HepG2 (cell line): ENCODE data around the gene BRD3. TPM values are rescaled to one million over a fixed set of nuclear protein-coding genes. Genes with fewer than 3 reads are reported as not detected.

Experiments
- ATRX ChIP-seq: sonication (generic); formaldehyde crosslinking; IDR thresholded peaks from 2 replicates; pipeline ENCODE4 v1.4.0; 2020; ENCODE audit warnings: missing genetic modification reagents, borderline replicate concordance
- ELF4 ChIP-seq: sonication (generic); formaldehyde crosslinking; IDR thresholded peaks from 2 replicates; pipeline ENCODE4 v1.5.0; 2020; ENCODE audit warnings: missing genetic modification reagents, mild to moderate bottlenecking, moderate library complexity, borderline replicate concordance
- GFI1 ChIP-seq: sonication (generic); formaldehyde crosslinking; IDR thresholded peaks from 2 replicates; pipeline ENCODE4 v1.5.0; 2020; ENCODE audit warnings: missing genetic modification reagents, mild to moderate bottlenecking, borderline replicate concordance
- HNRNPH1 ChIP-seq: fragments of 200-400 bp; formaldehyde crosslinking; optimal IDR thresholded peaks from 2 replicates; pipeline ENCODE3; 2017; ENCODE audit warnings: mild to moderate bottlenecking, low read depth, low read length
- HOXA5 ChIP-seq: sonication (generic); formaldehyde crosslinking; IDR thresholded peaks from 2 replicates; pipeline ENCODE4 v1.4.0; 2020; ENCODE audit warnings: missing genetic modification reagents
- KDM2A ChIP-seq: sonication (generic); formaldehyde crosslinking; IDR thresholded peaks from 2 replicates; pipeline ENCODE4 v1.4.0; 2020; ENCODE audit warnings: low read depth, missing genetic modification reagents, borderline replicate concordance
- MAZ ChIP-seq, 2 experiments: sonication (generic) in 1 of 2; formaldehyde crosslinking in 1 of 2; IDR thresholded peaks; 2 replicates each; pipeline versions ENCODE4 v1.5.0 to v1.6.1; 2012 to 2020; ENCODE audit warnings: low read depth in 2 of 2, mild to moderate bottlenecking in 2 of 2, borderline replicate concordance in 1 of 2, improper control_type of control experiment in 1 of 2, low read length in 1 of 2, missing genetic modification reagents in 1 of 2, moderate library complexity in 1 of 2
- MIER2 ChIP-seq: IDR thresholded peaks from 2 replicates; pipeline ENCODE4 v1.6.1; 2016; ENCODE audit warnings: missing biosample characterization, missing genetic modification reagents
- NFRKB ChIP-seq: fragments of 450-650 bp; IDR thresholded peaks from 2 replicates; pipeline ENCODE4 v1.6.1; 2017
- PLRG1 ChIP-seq: fragments of 450-650 bp; conservative IDR thresholded peaks from 2 replicates; pipeline ENCODE4 v1.6.1; 2016
- RBFOX2 ChIP-seq: fragments of 200-400 bp; formaldehyde crosslinking; IDR thresholded peaks from 2 replicates; pipeline ENCODE4 v1.6.1; 2017; ENCODE audit warnings: low read depth, mild to moderate bottlenecking, low read length
- SNAI1 ChIP-seq: sonication (generic); formaldehyde crosslinking; IDR thresholded peaks from 2 replicates; pipeline ENCODE4 v1.5.0; 2020; ENCODE audit warnings: mild to moderate bottlenecking, missing genetic modification reagents, borderline replicate concordance
- SRF ChIP-seq: IDR thresholded peaks from 2 replicates; pipeline ENCODE4 v1.6.1; 2011; ENCODE audit warnings: mild to moderate bottlenecking, low read depth, low read length, moderate library complexity
- SSRP1 ChIP-seq: IDR thresholded peaks from 2 replicates; pipeline ENCODE4 v1.6.1; 2016; ENCODE audit warnings: control low read depth
- SYNCRIP ChIP-seq: fragments of 200-400 bp; formaldehyde crosslinking; IDR thresholded peaks from 2 replicates; pipeline ENCODE4 v1.6.1; 2018; ENCODE audit warnings: mild to moderate bottlenecking, low read depth, low read length; ENCODE audit not compliant: insufficient read depth
- ZFP37 ChIP-seq: sonication (generic); formaldehyde crosslinking; IDR thresholded peaks from 2 replicates; pipeline ENCODE4 v1.4.0; 2020; ENCODE audit warnings: missing genetic modification reagents, borderline replicate concordance
- ZKSCAN5 ChIP-seq: sonication (generic); formaldehyde crosslinking; IDR thresholded peaks from 2 replicates; pipeline ENCODE4 v1.5.1; 2020; ENCODE audit warnings: mild to moderate bottlenecking, missing genetic modification reagents
- ZNF317 ChIP-seq: sonication (generic); formaldehyde crosslinking; IDR thresholded peaks from 2 replicates; pipeline ENCODE4 v1.5.0; 2020; ENCODE audit warnings: mild to moderate bottlenecking, missing genetic modification reagents
- ZNF331 ChIP-seq: sonication (generic); formaldehyde crosslinking; IDR thresholded peaks from 2 replicates; pipeline ENCODE4 v1.4.0; 2020; ENCODE audit warnings: missing genetic modification reagents
- ZNF496 ChIP-seq: sonication (generic); formaldehyde crosslinking; IDR thresholded peaks from 2 replicates; pipeline ENCODE4 v1.8.1; 2023; ENCODE audit warnings: mild to moderate bottlenecking, moderate library complexity, missing genetic modification reagents; ENCODE audit not compliant: insufficient replicate concordance
- ZNF616 ChIP-seq: sonication (generic); formaldehyde crosslinking; IDR thresholded peaks from 2 replicates; pipeline ENCODE4 v1.5.0; 2020; ENCODE audit warnings: low read depth, mild to moderate bottlenecking, missing genetic modification reagents
- ZSCAN29 ChIP-seq: sonication (generic); formaldehyde crosslinking; conservative IDR thresholded peaks from 2 replicates; pipeline ENCODE4 v1.4.0; 2020; ENCODE audit warnings: mild to moderate bottlenecking, missing genetic modification reagents
- polyA plus RNA-seq, 8 experiments: library from polyadenylated mRNA; depleted of rRNA in 3 of 8; stranded (reverse) in 7 of 8; unstranded in 1 of 8; fragments of >200 nt; fragmentation: Illumina TruSeq in 4 of 8; extraction: Trizol in 4 of 8; gene quantifications; 2 replicates each; pipeline versions ENCODE4 v1.2.1 to v1.2.3, GENCODE V29; 2011 to 2016; ENCODE audit warnings: low read depth in 4 of 8, missing spikeins in 1 of 8, mixed read lengths in 1 of 8; ENCODE audit not compliant: insufficient read depth in 1 of 8
- total RNA-seq, 5 experiments: library from RNA; depleted of rRNA; stranded (reverse); fragments of >200 nt; fragmentation: Illumina TruSeq; extraction: Trizol; gene quantifications; 2 replicates each; pipeline ENCODE4 v1.2.3, GENCODE V29; 2016; ENCODE audit warnings: low read depth in 1 of 5
- TF ChIP-seq, protein P1 (sequence below): sonication (generic); formaldehyde crosslinking; IDR thresholded peaks from 2 replicates; pipeline ENCODE4 v1.9.0; 2022; ENCODE audit warnings: low read depth, missing genetic modification reagents
- TF ChIP-seq, protein P2 (sequence below): sonication (generic); formaldehyde crosslinking; IDR thresholded peaks from 2 replicates; pipeline ENCODE4 v1.9.0; 2021; ENCODE audit warnings: missing genetic modification reagents, borderline replicate concordance
- TF ChIP-seq, protein P3 (sequence below): sonication (generic); formaldehyde crosslinking; conservative IDR thresholded peaks from 2 replicates; pipeline ENCODE4 v1.4.0; 2020; ENCODE audit warnings: mild to moderate bottlenecking, missing genetic modification reagents, moderate library complexity

Gene BRD3
- total and polyA plus RNA-seq, 2 of the 13 experiments (the other 11 are each of a cell fraction or from before 2014, with no cell fraction given) = 5.9 to 12.9 TPM

- TF ChIP-seq HOXA5 (CRISPR knock-in tag) (no peak; the same call in 1 of the 2 replicates), NFRKB (no peak), PLRG1 (no peak), ZNF331 (no peak), SNAI1 (CRISPR knock-in tag) (no peak), ZFP37 (CRISPR knock-in tag) (no peak), ZKSCAN5 (CRISPR knock-in tag) (no peak), ELF4 (CRISPR knock-in tag) (no peak), ZNF317 (CRISPR knock-in tag) (no peak), KDM2A (CRISPR knock-in tag) (no peak), GFI1 (CRISPR knock-in tag) (no peak), ZNF616 (CRISPR knock-in tag) (no peak; the same call in 1 of the 2 replicates), RBFOX2 (peak; percentile 82), MIER2 (no peak), SYNCRIP (no peak), ZSCAN29 (no peak), ATRX (no peak), SRF (no peak), SSRP1 (CRISPR knock-in tag) (no peak), HNRNPH1 (no peak), MAZ (IDR thresholded peaks at IDR 0.05; ENCODE audit: borderline replicate concordance, low read depth, low read length) (no peak), MAZ (CRISPR knock-in tag; IDR thresholded peaks at IDR 0.05; ENCODE audit: low read depth) (no peak), ZNF496 (no peak)
- TF ChIP-seq, protein P1, sequence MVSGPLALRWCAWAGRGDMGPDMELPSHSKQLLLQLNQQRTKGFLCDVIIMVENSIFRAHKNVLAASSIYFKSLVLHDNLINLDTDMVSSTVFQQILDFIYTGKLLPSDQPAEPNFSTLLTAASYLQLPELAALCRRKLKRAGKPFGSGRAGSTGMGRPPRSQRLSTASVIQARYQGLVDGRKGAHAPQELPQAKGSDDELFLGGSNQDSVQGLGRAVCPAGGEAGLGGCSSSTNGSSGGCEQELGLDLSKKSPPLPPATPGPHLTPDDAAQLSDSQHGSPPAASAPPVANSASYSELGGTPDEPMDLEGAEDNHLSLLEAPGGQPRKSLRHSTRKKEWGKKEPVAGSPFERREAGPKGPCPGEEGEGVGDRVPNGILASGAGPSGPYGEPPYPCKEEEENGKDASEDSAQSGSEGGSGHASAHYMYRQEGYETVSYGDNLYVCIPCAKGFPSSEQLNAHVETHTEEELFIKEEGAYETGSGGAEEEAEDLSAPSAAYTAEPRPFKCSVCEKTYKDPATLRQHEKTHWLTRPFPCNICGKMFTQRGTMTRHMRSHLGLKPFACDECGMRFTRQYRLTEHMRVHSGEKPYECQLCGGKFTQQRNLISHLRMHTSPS (CRISPR knock-in tag) = no peak
- TF ChIP-seq, protein P2, sequence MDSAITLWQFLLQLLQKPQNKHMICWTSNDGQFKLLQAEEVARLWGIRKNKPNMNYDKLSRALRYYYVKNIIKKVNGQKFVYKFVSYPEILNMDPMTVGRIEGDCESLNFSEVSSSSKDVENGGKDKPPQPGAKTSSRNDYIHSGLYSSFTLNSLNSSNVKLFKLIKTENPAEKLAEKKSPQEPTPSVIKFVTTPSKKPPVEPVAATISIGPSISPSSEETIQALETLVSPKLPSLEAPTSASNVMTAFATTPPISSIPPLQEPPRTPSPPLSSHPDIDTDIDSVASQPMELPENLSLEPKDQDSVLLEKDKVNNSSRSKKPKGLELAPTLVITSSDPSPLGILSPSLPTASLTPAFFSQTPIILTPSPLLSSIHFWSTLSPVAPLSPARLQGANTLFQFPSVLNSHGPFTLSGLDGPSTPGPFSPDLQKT (CRISPR knock-in tag) = no peak
- TF ChIP-seq, protein P3, sequence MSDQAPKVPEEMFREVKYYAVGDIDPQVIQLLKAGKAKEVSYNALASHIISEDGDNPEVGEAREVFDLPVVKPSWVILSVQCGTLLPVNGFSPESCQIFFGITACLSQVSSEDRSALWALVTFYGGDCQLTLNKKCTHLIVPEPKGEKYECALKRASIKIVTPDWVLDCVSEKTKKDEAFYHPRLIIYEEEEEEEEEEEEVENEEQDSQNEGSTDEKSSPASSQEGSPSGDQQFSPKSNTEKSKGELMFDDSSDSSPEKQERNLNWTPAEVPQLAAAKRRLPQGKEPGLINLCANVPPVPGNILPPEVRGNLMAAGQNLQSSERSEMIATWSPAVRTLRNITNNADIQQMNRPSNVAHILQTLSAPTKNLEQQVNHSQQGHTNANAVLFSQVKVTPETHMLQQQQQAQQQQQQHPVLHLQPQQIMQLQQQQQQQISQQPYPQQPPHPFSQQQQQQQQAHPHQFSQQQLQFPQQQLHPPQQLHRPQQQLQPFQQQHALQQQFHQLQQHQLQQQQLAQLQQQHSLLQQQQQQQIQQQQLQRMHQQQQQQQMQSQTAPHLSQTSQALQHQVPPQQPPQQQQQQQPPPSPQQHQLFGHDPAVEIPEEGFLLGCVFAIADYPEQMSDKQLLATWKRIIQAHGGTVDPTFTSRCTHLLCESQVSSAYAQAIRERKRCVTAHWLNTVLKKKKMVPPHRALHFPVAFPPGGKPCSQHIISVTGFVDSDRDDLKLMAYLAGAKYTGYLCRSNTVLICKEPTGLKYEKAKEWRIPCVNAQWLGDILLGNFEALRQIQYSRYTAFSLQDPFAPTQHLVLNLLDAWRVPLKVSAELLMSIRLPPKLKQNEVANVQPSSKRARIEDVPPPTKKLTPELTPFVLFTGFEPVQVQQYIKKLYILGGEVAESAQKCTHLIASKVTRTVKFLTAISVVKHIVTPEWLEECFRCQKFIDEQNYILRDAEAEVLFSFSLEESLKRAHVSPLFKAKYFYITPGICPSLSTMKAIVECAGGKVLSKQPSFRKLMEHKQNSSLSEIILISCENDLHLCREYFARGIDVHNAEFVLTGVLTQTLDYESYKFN (CRISPR knock-in tag) = no peak
Observed at GRCh38 chr9:133991964-133992779, 75.7 kb downstream of the BRD3 start, which contains the start of gene VAV2 (continued).
